GM12878 (cell line): ENCODE measurements around the gene EPB41L2. TPM values are rescaled to one million over a fixed set of nuclear protein-coding genes. Genes with fewer than 3 reads are reported as not detected.

Experiments
- ATAC-seq: fragments of 200-7000 bp; cut with Tn5 transposase; 3 replicates; pipeline ENCODE4 v1.9.1; 2020; ENCODE audit warnings: mild to moderate bottlenecking, moderate library complexity
- BruUV-seq: library from RNA; stranded (reverse); fragments of 400-500 nt; replicated peaks from 2 replicates; lab custom pipeline; 2021; lab: Mats Ljungman, UMichigan
- CTCF ChIA-PET: fragments of 300-600 bp; sonication (Branson Sonifier 250); formaldehyde crosslinking; extraction: SDS; loops from one replicate; lab custom pipeline; 2021; ENCODE audit warnings: inconsistent platforms; lab: Yijun Ruan, JAX
- POLR2A ChIA-PET: fragments of 350-600 bp; formaldehyde crosslinking; extraction: SDS; loops from one replicate; lab custom pipeline; 2021; ENCODE audit warnings: inconsistent platforms; lab: Charles Lee
- RAD21 ChIA-PET: fragments of 300-600 bp; sonication (Branson Sonifier 250); formaldehyde crosslinking; loops from one replicate; lab custom pipeline; 2023; ENCODE audit warnings: antibody characterized with exemption; ENCODE audit not compliant: unreplicated experiment; lab: Charles Lee
- SMC1A ChIA-PET: fragments of 300-600 bp; sonication (Branson Sonifier 250); formaldehyde crosslinking; loops from one replicate; lab custom pipeline; 2023; ENCODE audit not compliant: unreplicated experiment, uncharacterized antibody; lab: Charles Lee
- DNase-seq: peaks from one replicate; pipeline ENCODE4 v3.0.0-alpha.2; 2011; ENCODE audit warnings: low read depth, low spot score
- FAIRE-seq: peaks from 3 replicates; lab custom pipeline; 2011; peaks lifted over from hg19 to GRCh38; lab: Jason Lieb, UNC
- H2AFZ ChIP-seq: 2 replicates; pipeline ENCODE4 v1.6.0; 2011; ENCODE audit warnings: low read depth, low read length, control low read depth; ENCODE audit not compliant: control insufficient read depth
- H3K27ac ChIP-seq: 2 replicates; pipeline ENCODE4 v1.5.1; 2011; ENCODE audit warnings: control low read depth; ENCODE audit not compliant: control insufficient read depth, insufficient read depth
- H3K27me3 ChIP-seq, 2 experiments: replicated peaks in 1 of 2; 2 replicates each; pipeline versions ENCODE4 v1.6.0 to v1.6.1; 2011; ENCODE audit warnings: low read length in 1 of 2; ENCODE audit not compliant: control insufficient read depth in 2 of 2, insufficient read depth in 2 of 2
- H3K36me3 ChIP-seq, 2 experiments: 2 replicates each; pipeline ENCODE4 v1.5.1; 2011; ENCODE audit warnings: low read length in 1 of 2; ENCODE audit not compliant: control insufficient read depth in 2 of 2, insufficient read depth in 2 of 2
- H3K4me1 ChIP-seq: 2 replicates; pipeline ENCODE4 v1.6.1; 2011; ENCODE audit warnings: mild to moderate bottlenecking, low read length, moderate library complexity, mixed read lengths; ENCODE audit not compliant: control insufficient read depth, insufficient read depth
- H3K4me2 ChIP-seq: 2 replicates; pipeline ENCODE4 v1.6.0; 2011; ENCODE audit warnings: control low read depth; ENCODE audit not compliant: control insufficient read depth, insufficient read depth
- H3K4me3 ChIP-seq: fragments of 200-600 bp; sonication (generic); 2 replicates; pipeline ENCODE4 v1.5.1; 2016
- H3K79me2 ChIP-seq: 2 replicates; pipeline ENCODE4 v1.6.0; 2011; ENCODE audit warnings: low read length; ENCODE audit not compliant: control insufficient read depth, insufficient read depth
- H3K9ac ChIP-seq: 2 replicates; pipeline ENCODE4 v1.8.0; 2011; ENCODE audit warnings: low read length, control low read depth, mixed read lengths; ENCODE audit not compliant: control insufficient read depth, insufficient read depth
- H3K9me3 ChIP-seq: replicated peaks from 3 replicates; pipeline ENCODE4 v1.5.1; 2011; ENCODE audit warnings: mild to moderate bottlenecking, low read length; ENCODE audit not compliant: control insufficient read depth, insufficient read depth
- H4K20me1 ChIP-seq: 2 replicates; pipeline ENCODE4 v1.6.0; 2011; ENCODE audit not compliant: control insufficient read depth, insufficient read depth
- ATF7 ChIP-seq: fragments of 450-650 bp; IDR thresholded peaks from 2 replicates; pipeline ENCODE4 v1.6.1; 2016; ENCODE audit warnings: low read depth, mild to moderate bottlenecking
- HCFC1 ChIP-seq: fragments of 150-350 bp; IDR thresholded peaks from 2 replicates; pipeline ENCODE4 v1.6.1; 2014; ENCODE audit warnings: low read length
- IKZF1 ChIP-seq: fragments of 450-650 bp; conservative IDR thresholded peaks from 2 replicates; pipeline ENCODE4 v1.6.1; 2017; ENCODE audit warnings: antibody characterized with exemption, mild to moderate bottlenecking
- JUNB ChIP-seq: IDR thresholded peaks from 2 replicates; pipeline ENCODE4 v1.6.1; 2016; ENCODE audit warnings: antibody characterized with exemption, mild to moderate bottlenecking
- LARP7 ChIP-seq: fragments of 450-650 bp; IDR thresholded peaks from 2 replicates; pipeline ENCODE4 v1.6.1; 2017; ENCODE audit warnings: mild to moderate bottlenecking
- POU2F2 ChIP-seq: IDR thresholded peaks from 3 replicates; pipeline ENCODE4 v1.6.1; 2011; ENCODE audit warnings: low read depth, mild to moderate bottlenecking, low read length, borderline replicate concordance
- RUNX3 ChIP-seq: IDR thresholded peaks from 2 replicates; pipeline ENCODE4 v1.6.1; 2012; ENCODE audit warnings: low read length, inconsistent platforms
- ZNF384 ChIP-seq: IDR thresholded peaks from 2 replicates; pipeline ENCODE4 v1.6.1; 2012; ENCODE audit warnings: low read depth, mild to moderate bottlenecking, low read length, improper control_type of control experiment, borderline replicate concordance
- WGBS: methylation state at CpG from one replicate; pipeline ENCODE4 v1.1.6; 2016; ENCODE audit warnings: low lambda C conversion rate; ENCODE audit not compliant: insufficient replicate concordance, insufficient coverage; ENCODE audit errors: missing lambda C conversion rate; 5-methylcytosine and 5-hydroxymethylcytosine counted together
- in situ Hi-C: fragments of 300-500 bp; cut with MboI; formaldehyde crosslinking; loops from 9 replicates; pipeline ENCODE4 v1.14.3; 2018; ENCODE audit warnings: mixed read lengths
- intact Hi-C: fragments of 100-400 bp; cut with micrococcal nuclease; formaldehyde crosslinking; loops from one replicate; pipeline ENCODE4 v1.14.2; 2022; ENCODE audit not compliant: unreplicated experiment
- polyA plus RNA-seq, 11 experiments: library from polyadenylated mRNA; depleted of rRNA in 4 of 11; unstranded in 6 of 11; stranded (reverse) in 5 of 11; fragments of >200 nt; fragmentation: Nextera tagmentation in 4 of 11; fragmentation: Illumina TruSeq in 1 of 11; extraction: Ambion mirVana in 4 of 11; extraction: Trizol in 1 of 11; gene quantifications; 1 replicate in 1 of 11; 2 replicates in 10 of 11; pipeline versions ENCODE4 v1.2.1 to v1.2.3, GENCODE V29; 2011 to 2016; ENCODE audit warnings: inconsistent platforms in 2 of 11, missing spikeins in 2 of 11, low read depth in 1 of 11
- total RNA-seq, 4 experiments: library from RNA; depleted of rRNA in 3 of 4; stranded (reverse); fragments of >200 nt in 3 of 4; fragmentation: Illumina TruSeq in 1 of 4; extraction: Trizol in 1 of 4; gene quantifications; 2 replicates each; pipeline versions ENCODE4 v1.2.1 to v1.2.3, GENCODE V29; 2013 to 2021
- TF ChIP-seq, protein P1 (sequence below): fragments of 450-650 bp; IDR thresholded peaks from 2 replicates; pipeline ENCODE4 v1.6.1; 2017; ENCODE audit warnings: mild to moderate bottlenecking, moderate library complexity
- TF ChIP-seq, protein P2 (sequence below): fragments of 450-650 bp; formaldehyde crosslinking; IDR thresholded peaks from 2 replicates; pipeline ENCODE4 v1.4.0; 2022; ENCODE audit warnings: mild to moderate bottlenecking, moderate library complexity
- TF ChIP-seq, protein P3 (sequence below): fragments of 450-650 bp; IDR thresholded peaks from 2 replicates; pipeline ENCODE4 v1.6.1; 2016; ENCODE audit warnings: mild to moderate bottlenecking
- TF ChIP-seq, protein P4 (sequence below): IDR thresholded peaks from 2 replicates; pipeline ENCODE4 v1.6.1; 2012; ENCODE audit warnings: low read depth, low read length, improper control_type of control experiment

EPB41L2 gene
- total and polyA plus RNA-seq, 10 of the 15 experiments (the other 5 are each of a cell fraction or from before 2014, with no cell fraction given), result 7.4 to 41.6 (median 19.0) TPM

DNA sequence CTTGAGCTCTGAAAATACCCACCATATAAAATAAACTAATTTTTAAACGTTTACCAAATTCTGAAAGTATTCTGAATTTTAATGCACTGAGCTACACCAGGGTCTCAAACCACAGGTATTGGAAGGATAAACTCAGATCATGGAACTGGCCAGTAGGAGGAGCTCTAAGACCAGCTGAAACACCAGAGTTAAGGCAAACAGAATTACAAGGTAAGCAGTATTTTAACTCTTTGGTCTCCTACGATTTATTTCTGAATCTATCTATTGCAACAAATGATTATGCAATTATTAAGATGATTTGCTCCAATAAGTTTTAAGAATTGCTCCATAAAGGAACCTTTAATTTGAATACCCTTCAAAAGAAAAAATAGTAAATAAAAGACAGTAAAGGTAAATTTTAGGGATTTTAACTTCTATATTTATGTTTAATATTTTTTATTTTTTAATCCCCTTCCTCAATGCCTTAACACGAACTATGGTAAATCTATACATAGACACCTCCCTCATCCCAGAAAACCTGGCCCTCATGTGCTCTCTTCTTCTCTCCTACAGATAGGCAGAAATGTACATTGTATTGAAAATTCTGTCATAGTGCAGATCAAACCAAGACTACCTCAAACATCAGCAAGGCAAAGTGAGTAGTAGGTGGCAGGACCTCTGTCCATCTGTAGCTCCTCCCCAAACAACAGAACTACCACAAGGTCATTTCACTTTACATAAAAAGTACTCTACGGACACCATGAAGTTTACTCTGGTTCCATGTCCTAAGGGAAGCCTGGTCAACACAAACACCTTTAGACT is 177.5 kb downstream of the EPB41L2 start (continued):
- TF ChIP-seq, protein P1, sequence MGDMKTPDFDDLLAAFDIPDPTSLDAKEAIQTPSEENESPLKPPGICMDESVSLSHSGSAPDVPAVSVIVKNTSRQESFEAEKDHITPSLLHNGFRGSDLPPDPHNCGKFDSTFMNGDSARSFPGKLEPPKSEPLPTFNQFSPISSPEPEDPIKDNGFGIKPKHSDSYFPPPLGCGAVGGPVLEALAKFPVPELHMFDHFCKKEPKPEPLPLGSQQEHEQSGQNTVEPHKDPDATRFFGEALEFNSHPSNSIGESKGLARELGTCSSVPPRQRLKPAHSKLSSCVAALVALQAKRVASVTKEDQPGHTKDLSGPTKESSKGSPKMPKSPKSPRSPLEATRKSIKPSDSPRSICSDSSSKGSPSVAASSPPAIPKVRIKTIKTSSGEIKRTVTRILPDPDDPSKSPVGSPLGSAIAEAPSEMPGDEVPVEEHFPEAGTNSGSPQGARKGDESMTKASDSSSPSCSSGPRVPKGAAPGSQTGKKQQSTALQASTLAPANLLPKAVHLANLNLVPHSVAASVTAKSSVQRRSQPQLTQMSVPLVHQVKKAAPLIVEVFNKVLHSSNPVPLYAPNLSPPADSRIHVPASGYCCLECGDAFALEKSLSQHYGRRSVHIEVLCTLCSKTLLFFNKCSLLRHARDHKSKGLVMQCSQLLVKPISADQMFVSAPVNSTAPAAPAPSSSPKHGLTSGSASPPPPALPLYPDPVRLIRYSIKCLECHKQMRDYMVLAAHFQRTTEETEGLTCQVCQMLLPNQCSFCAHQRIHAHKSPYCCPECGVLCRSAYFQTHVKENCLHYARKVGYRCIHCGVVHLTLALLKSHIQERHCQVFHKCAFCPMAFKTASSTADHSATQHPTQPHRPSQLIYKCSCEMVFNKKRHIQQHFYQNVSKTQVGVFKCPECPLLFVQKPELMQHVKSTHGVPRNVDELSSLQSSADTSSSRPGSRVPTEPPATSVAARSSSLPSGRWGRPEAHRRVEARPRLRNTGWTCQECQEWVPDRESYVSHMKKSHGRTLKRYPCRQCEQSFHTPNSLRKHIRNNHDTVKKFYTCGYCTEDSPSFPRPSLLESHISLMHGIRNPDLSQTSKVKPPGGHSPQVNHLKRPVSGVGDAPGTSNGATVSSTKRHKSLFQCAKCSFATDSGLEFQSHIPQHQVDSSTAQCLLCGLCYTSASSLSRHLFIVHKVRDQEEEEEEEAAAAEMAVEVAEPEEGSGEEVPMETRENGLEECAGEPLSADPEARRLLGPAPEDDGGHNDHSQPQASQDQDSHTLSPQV, result 0 out of 2 replicates have a peak, but pooled peaks have one; percentile 48
- TF ChIP-seq RUNX3, result peak; percentile 58
- TF ChIP-seq POU2F2, result 0 out of 3 replicates have a peak, but pooled peaks have one; percentile 13

DNA sequence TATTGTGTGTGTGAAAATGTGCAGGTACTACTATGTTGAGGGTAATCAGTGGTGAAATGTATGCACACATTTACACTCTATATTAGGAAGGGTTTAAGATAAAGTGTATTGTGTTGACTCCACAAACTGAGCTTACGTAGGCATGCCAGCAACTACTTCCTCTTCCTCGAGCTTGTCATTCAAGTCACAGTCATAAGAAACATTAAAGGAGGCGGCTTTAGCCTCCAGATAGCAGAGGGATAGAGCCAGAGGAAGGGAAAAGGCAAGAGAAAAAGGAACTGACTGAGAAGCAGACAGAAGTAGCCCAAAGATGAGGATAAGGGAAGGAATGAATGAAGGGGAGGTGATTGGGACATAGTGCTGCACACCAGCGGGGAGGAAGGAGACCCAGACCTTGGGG is 180.7 kb downstream of the EPB41L2 start:
- ChIA-PET CTCF (interaction anchor here (0.8 to 15.9 kb wide), 4 partner anchors 10 to 651 kb away, joined by 3 to 365 read pairs (median 19); no protein-coding TSS in a partner anchor), POLR2A (no interaction called here), RAD21 (interaction anchor here (0.7 to 1.7 kb wide), 3 partner anchors 203 to 651 kb away, joined by 3 to 7 read pairs (median 3); no protein-coding TSS in a partner anchor), SMC1A (interaction anchor here (1.1 to 17.6 kb wide), 2 partner anchors 89 to 234 kb away, joined by 3 to 301 read pairs; no protein-coding TSS in a partner anchor)
- no peaks in the 10 kb centered on the region for H4K20me1 ChIP-seq
- H3K4me1 ChIP-seq, result no peaks in the 10 kb centered on the region
- peaks cover 2% of the 10 kb centered on the region in 2 experiments; a peak in 3 of 4 replicates for H3K36me3 ChIP-seq
- H3K79me2 ChIP-seq, result no peaks in the 10 kb centered on the region
- DNase-seq (no peak), ATAC-seq (no peak), FAIRE-seq (no peak)
- no peak overlapping the region for H3K27ac ChIP-seq
- WGBS, result 76% methylated on average over 4 of the region's 4 CpGs
- no peak overlapping the region for H3K9ac ChIP-seq
- no peaks in the 10 kb centered on the region for H3K27me3 ChIP-seq
- in situ Hi-C loops, result loop anchor here (10.0 kb wide), 1 partner anchor 652 kb away; no protein-coding TSS in a partner anchor
- BruUV-seq, result no TSS peak
- no peaks in the 10 kb centered on the region for H3K9me3 ChIP-seq
- no peak overlapping the region for H2AFZ ChIP-seq
- H3K4me3 ChIP-seq, result no peak overlapping the region
- no peak overlapping the region for H3K4me2 ChIP-seq
- intact Hi-C loops, result no loop called here
- TF ChIP-seq, protein P2, sequence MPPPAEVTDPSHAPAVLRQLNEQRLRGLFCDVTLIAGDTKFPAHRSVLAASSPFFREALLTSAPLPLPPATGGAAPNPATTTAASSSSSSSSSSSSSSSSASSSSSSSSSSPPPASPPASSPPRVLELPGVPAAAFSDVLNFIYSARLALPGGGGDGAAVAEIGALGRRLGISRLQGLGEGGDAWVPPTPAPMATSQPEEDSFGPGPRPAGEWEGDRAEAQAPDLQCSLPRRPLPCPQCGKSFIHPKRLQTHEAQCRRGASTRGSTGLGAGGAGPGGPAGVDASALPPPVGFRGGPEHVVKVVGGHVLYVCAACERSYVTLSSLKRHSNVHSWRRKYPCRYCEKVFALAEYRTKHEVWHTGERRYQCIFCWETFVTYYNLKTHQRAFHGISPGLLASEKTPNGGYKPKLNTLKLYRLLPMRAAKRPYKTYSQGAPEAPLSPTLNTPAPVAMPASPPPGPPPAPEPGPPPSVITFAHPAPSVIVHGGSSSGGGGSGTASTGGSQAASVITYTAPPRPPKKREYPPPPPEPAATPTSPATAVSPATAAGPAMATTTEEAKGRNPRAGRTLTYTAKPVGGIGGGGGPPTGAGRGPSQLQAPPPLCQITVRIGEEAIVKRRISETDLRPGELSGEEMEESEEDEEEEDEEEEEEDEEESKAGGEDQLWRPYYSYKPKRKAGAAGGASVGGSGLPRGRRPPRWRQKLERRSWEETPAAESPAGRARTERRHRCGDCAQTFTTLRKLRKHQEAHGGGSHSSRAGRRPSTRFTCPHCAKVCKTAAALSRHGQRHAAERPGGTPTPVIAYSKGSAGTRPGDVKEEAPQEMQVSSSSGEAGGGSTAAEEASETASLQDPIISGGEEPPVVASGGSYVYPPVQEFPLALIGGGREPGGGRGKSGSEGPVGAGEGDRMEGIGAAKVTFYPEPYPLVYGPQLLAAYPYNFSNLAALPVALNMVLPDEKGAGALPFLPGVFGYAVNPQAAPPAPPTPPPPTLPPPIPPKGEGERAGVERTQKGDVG (CRISPR knock-in tag), result no peak
- TF ChIP-seq HCFC1, result no peak
- no peak for TF ChIP-seq JUNB
- TF ChIP-seq, protein P3, sequence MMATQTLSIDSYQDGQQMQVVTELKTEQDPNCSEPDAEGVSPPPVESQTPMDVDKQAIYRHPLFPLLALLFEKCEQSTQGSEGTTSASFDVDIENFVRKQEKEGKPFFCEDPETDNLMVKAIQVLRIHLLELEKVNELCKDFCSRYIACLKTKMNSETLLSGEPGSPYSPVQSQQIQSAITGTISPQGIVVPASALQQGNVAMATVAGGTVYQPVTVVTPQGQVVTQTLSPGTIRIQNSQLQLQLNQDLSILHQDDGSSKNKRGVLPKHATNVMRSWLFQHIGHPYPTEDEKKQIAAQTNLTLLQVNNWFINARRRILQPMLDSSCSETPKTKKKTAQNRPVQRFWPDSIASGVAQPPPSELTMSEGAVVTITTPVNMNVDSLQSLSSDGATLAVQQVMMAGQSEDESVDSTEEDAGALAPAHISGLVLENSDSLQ, result no peak
- no peak for TF ChIP-seq ATF7
- no peak for TF ChIP-seq ZNF384
- TF ChIP-seq, protein P4, sequence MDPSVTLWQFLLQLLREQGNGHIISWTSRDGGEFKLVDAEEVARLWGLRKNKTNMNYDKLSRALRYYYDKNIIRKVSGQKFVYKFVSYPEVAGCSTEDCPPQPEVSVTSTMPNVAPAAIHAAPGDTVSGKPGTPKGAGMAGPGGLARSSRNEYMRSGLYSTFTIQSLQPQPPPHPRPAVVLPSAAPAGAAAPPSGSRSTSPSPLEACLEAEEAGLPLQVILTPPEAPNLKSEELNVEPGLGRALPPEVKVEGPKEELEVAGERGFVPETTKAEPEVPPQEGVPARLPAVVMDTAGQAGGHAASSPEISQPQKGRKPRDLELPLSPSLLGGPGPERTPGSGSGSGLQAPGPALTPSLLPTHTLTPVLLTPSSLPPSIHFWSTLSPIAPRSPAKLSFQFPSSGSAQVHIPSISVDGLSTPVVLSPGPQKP, result no peak
- no peak for TF ChIP-seq IKZF1
- no peak for TF ChIP-seq LARP7
